Lower leg skin (tissue), 3 donors: Measurements from ENCODE around the gene INTS2.

Experiments
- CTCF ChIP-seq, 3 donors: fragments of 450-650 bp; IDR thresholded peaks; one replicate each; pipeline ENCODE4 v1.5.1; 2016; ENCODE audit warnings: antibody characterized with exemption in 3 of 3, mild to moderate bottlenecking in 3 of 3, moderate library complexity in 2 of 3
- POLR2A ChIP-seq, 2 donors: fragments of 450-650 bp; IDR thresholded peaks; one replicate each; pipeline ENCODE4 v1.6.1; 2016 to 2017; ENCODE audit warnings: antibody characterized with exemption in 2 of 2, mild to moderate bottlenecking in 1 of 2, moderate library complexity in 1 of 2

- TF ChIP-seq CTCF (IDR thresholded peaks at IDR 0.05): no peak
- TF ChIP-seq POLR2A (IDR thresholded peaks at IDR 0.05): no peak
These were observed 64.0 kb downstream of the INTS2 start for GRCh38 chr17:61863801-61864126.
